Loucy (cell line): ENCODE data around the gene STRA8.
"Not testable (repeated sequence)": the region's sequence is repeated elsewhere in the genome, so short reads cannot be mapped to it uniquely, and the experiment has no call there.

Experiments used
- H2AFZ ChIP-seq: fragments of 200-600 bp; sonication (generic); 2 replicates; pipeline ENCODE4 v1.6.0; 2016; ENCODE audit warnings: antibody characterized with exemption, mild to moderate bottlenecking, low read length, moderate library complexity
- H3F3A ChIP-seq: fragments of 200-600 bp; 2 replicates; pipeline ENCODE4 v1.6.0; 2016; ENCODE audit warnings: antibody characterized with exemption, low read depth, mild to moderate bottlenecking
- H3K27me3 ChIP-seq: fragments of 200-600 bp; sonication (generic); 2 replicates; pipeline ENCODE4 v1.6.1; 2014; ENCODE audit warnings: low read length, mild to moderate bottlenecking; ENCODE audit not compliant: insufficient read depth, poor library complexity, severe bottlenecking
- H3K36me3 ChIP-seq: fragments of 200-600 bp; sonication (generic); 2 replicates; pipeline ENCODE4 v1.6.1; 2016; ENCODE audit warnings: low read length; ENCODE audit not compliant: insufficient read depth
- H3K4me1 ChIP-seq: fragments of 200-600 bp; sonication (generic); 2 replicates; pipeline ENCODE4 v1.5.1; 2014; ENCODE audit warnings: low read length, mild to moderate bottlenecking; ENCODE audit not compliant: insufficient read depth, poor library complexity, severe bottlenecking
- H3K4me2 ChIP-seq: fragments of 200-600 bp; sonication (generic); 2 replicates; pipeline ENCODE4 v1.6.0; 2014; ENCODE audit warnings: antibody characterized with exemption, low read length, low read depth, mild to moderate bottlenecking; ENCODE audit not compliant: poor library complexity, severe bottlenecking
- H3K4me3 ChIP-seq: fragments of 200-600 bp; sonication (generic); 2 replicates; pipeline ENCODE4 v1.5.1; 2014; ENCODE audit warnings: low read length, mild to moderate bottlenecking, mixed read lengths; ENCODE audit not compliant: poor library complexity, severe bottlenecking
- H3K79me2 ChIP-seq: fragments of 200-600 bp; sonication (generic); 2 replicates; pipeline ENCODE4 v1.6.1; 2014; ENCODE audit warnings: low read length; ENCODE audit not compliant: insufficient read depth
- H3K9ac ChIP-seq: fragments of 200-600 bp; sonication (generic); 2 replicates; pipeline ENCODE4 v1.6.0; 2014; ENCODE audit warnings: mild to moderate bottlenecking, low read depth, low read length, moderate library complexity; ENCODE audit not compliant: poor library complexity, severe bottlenecking
- H3K9me2 ChIP-seq: fragments of 200-600 bp; sonication (generic); replicated peaks from 2 replicates; pipeline ENCODE4 v1.6.1; 2016; ENCODE audit warnings: low read depth, low read length, mixed read lengths
- H3K9me3 ChIP-seq: fragments of 200-600 bp; sonication (generic); 2 replicates; pipeline ENCODE4 v1.6.1; 2014; ENCODE audit warnings: mild to moderate bottlenecking, antibody characterized with exemption, low read length, low read depth; ENCODE audit not compliant: insufficient read depth
- H4K20me1 ChIP-seq: fragments of 200-600 bp; sonication (generic); 2 replicates; pipeline ENCODE4 v1.6.0; 2014; ENCODE audit warnings: antibody characterized with exemption, low read length, mild to moderate bottlenecking; ENCODE audit not compliant: insufficient read depth, poor library complexity, severe bottlenecking
- CTCF ChIP-seq: fragments of 200-600 bp; sonication (generic); conservative IDR thresholded peaks from 2 replicates; pipeline ENCODE4 v1.5.1; 2014; ENCODE audit warnings: mild to moderate bottlenecking, antibody characterized with exemption, low read length
- EZH2phosphoT487 ChIP-seq: fragments of 200-600 bp; IDR thresholded peaks from 2 replicates; pipeline ENCODE4 v1.6.1; 2018; ENCODE audit warnings: antibody characterized with exemption, mild to moderate bottlenecking, moderate library complexity, borderline replicate concordance

The STRA8 gene

DNA sequence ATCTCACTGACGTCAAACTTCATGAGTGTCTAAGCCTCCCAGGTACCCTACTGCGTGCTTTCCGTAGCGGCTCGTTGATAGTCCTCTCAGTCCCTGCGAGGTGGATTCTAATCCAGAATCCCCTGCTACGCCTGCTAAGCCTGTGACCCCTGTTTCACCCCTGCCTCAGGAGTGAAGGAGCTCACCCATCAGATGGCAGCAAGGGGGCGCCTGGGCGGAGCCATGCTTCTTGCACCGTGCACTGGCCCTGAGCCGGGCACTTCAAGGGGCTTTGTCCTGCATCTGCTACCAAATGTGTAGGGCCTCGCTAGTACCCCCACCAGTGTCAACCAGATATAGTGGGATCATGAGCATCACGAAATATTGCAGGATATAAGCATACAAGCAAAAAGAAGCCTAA, 918 bp upstream of the STRA8 start:
- Histone ChIP-seq H3F3A (no peaks in the 10 kb centered on the region), H3K4me1 (no peaks in the 10 kb centered on the region), H3K9me3 (no peaks in the 10 kb centered on the region), H3K4me2 (no peak overlapping the region), H3K4me3 (no peak overlapping the region), H3K27me3 (no peaks in the 10 kb centered on the region), H3K36me3 (no peaks in the 10 kb centered on the region), H3K79me2 (no peaks in the 10 kb centered on the region), H4K20me1 (no peaks in the 10 kb centered on the region), H2AFZ (no peak overlapping the region), H3K9ac (no peak overlapping the region), H3K9me2 (no peaks in the 10 kb centered on the region)
- TF ChIP-seq EZH2phosphoT487 (no peak), CTCF (peak; percentile 56)

DNA sequence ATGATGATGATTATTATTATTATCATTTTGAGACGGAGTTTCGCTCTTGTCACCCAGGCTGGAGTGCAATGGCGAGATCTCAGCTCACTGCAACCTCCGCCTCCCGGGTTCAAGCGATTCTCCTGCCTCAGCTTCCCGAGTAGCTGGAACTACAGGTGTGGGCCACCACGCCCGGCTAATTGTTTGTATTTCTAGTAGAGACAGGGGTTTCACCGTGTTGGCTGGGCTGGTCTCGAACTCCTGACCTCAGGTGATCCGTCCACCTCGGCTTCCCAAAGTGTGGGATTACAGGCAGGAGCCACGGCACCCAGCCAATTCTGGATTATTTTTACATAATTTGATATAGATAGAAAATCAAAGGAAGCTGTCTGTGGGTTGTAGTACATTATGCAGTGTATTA, 457 bp downstream of the STRA8 start:
- not testable (repeated sequence) for H3K36me3 ChIP-seq, H3K4me1 ChIP-seq, H3K79me2 ChIP-seq, H3K4me2 ChIP-seq, H2AFZ ChIP-seq, H3K4me3 ChIP-seq, H3K9me2 ChIP-seq, H4K20me1 ChIP-seq, H3K27me3 ChIP-seq, H3F3A ChIP-seq, H3K9me3 ChIP-seq, H3K9ac ChIP-seq

GRCh38 chr7:135234727-135235126, 1.1 kb downstream of the STRA8 start:
- Histone ChIP-seq H3K4me2 (no peak overlapping the region), H3F3A (no peaks in the 10 kb centered on the region), H4K20me1 (no peaks in the 10 kb centered on the region), H3K4me1 (no peaks in the 10 kb centered on the region), H3K9me3 (no peaks in the 10 kb centered on the region), H3K36me3 (no peaks in the 10 kb centered on the region), H3K4me3 (no peak overlapping the region), H3K9me2 (no peaks in the 10 kb centered on the region), H2AFZ (no peak overlapping the region), H3K9ac (no peak overlapping the region), H3K27me3 (no peaks in the 10 kb centered on the region), H3K79me2 (no peaks in the 10 kb centered on the region)
- no peak for TF ChIP-seq CTCF
- no peak for TF ChIP-seq EZH2phosphoT487

- Histone ChIP-seq H3F3A (no peaks in the 10 kb centered on the region), H3K9me3 (no peaks in the 10 kb centered on the region), H3K4me1 (no peaks in the 10 kb centered on the region), H2AFZ (no peak overlapping the region), H3K27me3 (no peaks in the 10 kb centered on the region), H3K4me3 (no peak overlapping the region), H3K9me2 (no peaks in the 10 kb centered on the region), H3K36me3 (no peaks in the 10 kb centered on the region), H3K4me2 (no peak overlapping the region), H3K79me2 (no peaks in the 10 kb centered on the region), H3K9ac (no peak overlapping the region), H4K20me1 (no peaks in the 10 kb centered on the region)
- TF ChIP-seq CTCF (no peak), EZH2phosphoT487 (no peak)
These were observed 2.2 kb downstream of the STRA8 start for GRCh38 chr7:135235841-135236240.
